Neural cell (in vitro differentiated cells): ENCODE results near the gene HIP1R. TPM values are rescaled to one million over a fixed set of nuclear protein-coding genes. Genes with fewer than 3 reads are reported as not detected.

Source experiments
- H2AFZ ChIP-seq: fragments of 200-600, 300-800 bp; sonication (generic), shearing (Covaris generic); 2 replicates; pipeline ENCODE4 v1.6.0; 2014; ENCODE audit warnings: low read depth, mild to moderate bottlenecking, antibody characterized with exemption, low read length, moderate library complexity
- H3F3A ChIP-seq: fragments of 200-600 bp; shearing (Covaris generic); 2 replicates; pipeline ENCODE4 v1.6.1; 2016; ENCODE audit warnings: mild to moderate bottlenecking, moderate library complexity, mixed read lengths, antibody characterized with exemption, low read length; ENCODE audit not compliant: insufficient read depth, poor library complexity, severe bottlenecking
- H3K27ac ChIP-seq: fragments of 200-600, 300-800 bp; sonication (generic), shearing (Covaris generic); 2 replicates; pipeline ENCODE4 v1.5.1; 2014; ENCODE audit warnings: mild to moderate bottlenecking, low read length, moderate library complexity
- H3K27me3 ChIP-seq: fragments of 300-800, 200-600 bp; sonication (generic), shearing (Covaris generic); 2 replicates; pipeline ENCODE4 v1.6.0; 2014; ENCODE audit warnings: mild to moderate bottlenecking, low read depth, low read length, moderate library complexity; ENCODE audit not compliant: insufficient read depth
- H3K36me3 ChIP-seq: fragments of 300-800, 200-600 bp; sonication (generic), shearing (Covaris generic); 2 replicates; pipeline ENCODE4 v1.5.1; 2014; ENCODE audit warnings: mild to moderate bottlenecking, antibody characterized with exemption, low read length, moderate library complexity; ENCODE audit not compliant: insufficient read depth
- H3K4me2 ChIP-seq: fragments of 300-800, 200-600 bp; sonication (generic), shearing (Covaris generic); 2 replicates; pipeline ENCODE4 v1.6.0; 2014; ENCODE audit warnings: mild to moderate bottlenecking, low read length
- H3K4me3 ChIP-seq: fragments of 300-800, 200-600 bp; sonication (generic), shearing (Covaris generic); 2 replicates; pipeline ENCODE4 v1.5.1; 2014; ENCODE audit warnings: mild to moderate bottlenecking, low read length, moderate library complexity
- H3K79me2 ChIP-seq: fragments of 200-600 bp; shearing (Covaris generic); replicated peaks from 2 replicates; pipeline ENCODE4 v1.6.0; 2014; ENCODE audit warnings: mild to moderate bottlenecking, low read length, moderate library complexity; ENCODE audit not compliant: insufficient read depth
- H3K9ac ChIP-seq: fragments of 300-800, 200-600 bp; sonication (generic), shearing (Covaris generic); 2 replicates; pipeline ENCODE4 v1.6.1; 2016; ENCODE audit warnings: mild to moderate bottlenecking, low read length, mixed read lengths
- H3K9me2 ChIP-seq: fragments of 200-600 bp; shearing (Covaris generic); 2 replicates; pipeline ENCODE4 v1.6.1; 2016; ENCODE audit warnings: mild to moderate bottlenecking, low read length, mixed read lengths; ENCODE audit not compliant: insufficient read depth
- H3K9me3 ChIP-seq: fragments of 200-600, 300-800 bp; sonication (generic), shearing (Covaris generic); 2 replicates; pipeline ENCODE4 v1.6.1; 2016; ENCODE audit warnings: mild to moderate bottlenecking, mixed run types, low read length, moderate library complexity, mixed read lengths
- H4K20me1 ChIP-seq: fragments of 200-600 bp; shearing (Covaris generic); 2 replicates; pipeline ENCODE4 v1.6.1; 2016; ENCODE audit warnings: mild to moderate bottlenecking, mixed run types; ENCODE audit not compliant: insufficient read depth
- CTCF ChIP-seq: fragments of 450-650 bp; IDR thresholded peaks from 2 replicates; pipeline ENCODE4 v1.5.1; 2014; ENCODE audit warnings: antibody characterized with exemption, mild to moderate bottlenecking, moderate library complexity; ENCODE audit not compliant: poor library complexity, severe bottlenecking
- EP300 ChIP-seq: fragments of 450-650 bp; conservative IDR thresholded peaks from 2 replicates; pipeline ENCODE4 v1.6.1; 2014; ENCODE audit warnings: antibody characterized with exemption, mild to moderate bottlenecking, moderate library complexity; ENCODE audit not compliant: poor library complexity, severe bottlenecking
- EZH2 ChIP-seq: fragments of 200-600, 300-800 bp; shearing (Covaris generic), sonication (generic); IDR thresholded peaks from 2 replicates; pipeline ENCODE4 v1.6.1; 2014; ENCODE audit warnings: antibody characterized with exemption, low read length, borderline replicate concordance, mild to moderate bottlenecking; ENCODE audit not compliant: insufficient read depth, poor library complexity, severe bottlenecking
- MXI1 ChIP-seq: fragments of 450-650 bp; conservative IDR thresholded peaks from 2 replicates; pipeline ENCODE4 v1.6.1; 2014; ENCODE audit warnings: antibody characterized with exemption, mild to moderate bottlenecking; ENCODE audit not compliant: poor library complexity, severe bottlenecking
- POLR2AphosphoS5 ChIP-seq: IDR thresholded peaks from 2 replicates; pipeline ENCODE4 v1.6.1; 2012
- RAD21 ChIP-seq: fragments of 450-650 bp; conservative IDR thresholded peaks from 2 replicates; pipeline ENCODE4 v1.6.1; 2014; ENCODE audit warnings: antibody characterized with exemption, mild to moderate bottlenecking, moderate library complexity
- REST ChIP-seq: IDR thresholded peaks from 2 replicates; pipeline ENCODE4 v1.6.1; 2012; ENCODE audit warnings: borderline replicate concordance
- SMC3 ChIP-seq: fragments of 450-650 bp; conservative IDR thresholded peaks from 2 replicates; pipeline ENCODE4 v1.6.1; 2014; ENCODE audit warnings: antibody characterized with exemption, mild to moderate bottlenecking, moderate library complexity; ENCODE audit not compliant: poor library complexity
- TAF1 ChIP-seq: IDR thresholded peaks from 2 replicates; pipeline ENCODE4 v1.6.1; 2012; ENCODE audit warnings: low read depth
- polyA plus RNA-seq: library from polyadenylated mRNA; depleted of rRNA; stranded (reverse); fragments of >200 nt; gene quantifications from 2 replicates; pipeline ENCODE4 v1.2.3, GENCODE V29; 2014

HIP1R gene
- polyA plus RNA-seq, 1 donor from 2014 or later: 270 TPM

- H3K9ac ChIP-seq: no peak overlapping the region
- H3K27ac ChIP-seq: no peak overlapping the region
- no peaks in the 10 kb centered on the region for H3K36me3 ChIP-seq
- H2AFZ ChIP-seq: no peak overlapping the region
- H3K9me3 ChIP-seq: no peaks in the 10 kb centered on the region
- H3F3A ChIP-seq: no peaks in the 10 kb centered on the region
- no peaks in the 10 kb centered on the region for H3K27me3 ChIP-seq
- H3K79me2 ChIP-seq: no peaks in the 10 kb centered on the region
- no peak overlapping the region for H3K4me2 ChIP-seq
- H3K9me2 ChIP-seq: no peaks in the 10 kb centered on the region
- H3K4me3 ChIP-seq: no peak overlapping the region
- TF ChIP-seq EZH2 (no peak), POLR2AphosphoS5 (no peak), RAD21 (no peak)
- no peaks in the 10 kb centered on the region for H4K20me1 ChIP-seq
Measured at GRCh38 chr12:122790393-122791075, 44.7 kb upstream of the HIP1R start.

- TF ChIP-seq EP300 (no peak), CTCF (peak; percentile 83), SMC3 (peak; percentile 84), REST (no peak), RAD21 (peak; percentile 81)
- no peaks in the 10 kb centered on the region for H3K9me2 ChIP-seq
- H3K27ac ChIP-seq: no peak overlapping the region
- no peaks in the 10 kb centered on the region for H3K36me3 ChIP-seq
- H3K4me3 ChIP-seq: no peak overlapping the region
- H3K9me3 ChIP-seq: no peaks in the 10 kb centered on the region
- H3F3A ChIP-seq: no peaks in the 10 kb centered on the region
- H3K9ac ChIP-seq: no peak overlapping the region
- H3K79me2 ChIP-seq: no peaks in the 10 kb centered on the region
- H2AFZ ChIP-seq: no peak overlapping the region
- H4K20me1 ChIP-seq: no peaks in the 10 kb centered on the region
- no peaks in the 10 kb centered on the region for H3K27me3 ChIP-seq
- no peak overlapping the region for H3K4me2 ChIP-seq
Measured at GRCh38 chr12:122793685-122794106, 41.6 kb upstream of the HIP1R start.

GRCh38 chr12:122795807-122796206, 39.5 kb upstream of the HIP1R start:
- no peak overlapping the region for H2AFZ ChIP-seq
- H3K4me2 ChIP-seq: no peak overlapping the region
- H3K27ac ChIP-seq: no peak overlapping the region
- H3K27me3 ChIP-seq: no peaks in the 10 kb centered on the region
- H3F3A ChIP-seq: no peaks in the 10 kb centered on the region
- no peak overlapping the region for H3K9ac ChIP-seq
- H3K9me3 ChIP-seq: no peaks in the 10 kb centered on the region
- H4K20me1 ChIP-seq: no peaks in the 10 kb centered on the region
- no peak for TF ChIP-seq EP300
- no peak for TF ChIP-seq POLR2AphosphoS5
- TF ChIP-seq CTCF: no peak
- TF ChIP-seq EZH2: no peak
- no peak for TF ChIP-seq REST
- no peak for TF ChIP-seq RAD21
- TF ChIP-seq MXI1: no peak
- TF ChIP-seq TAF1: no peak
- TF ChIP-seq SMC3: no peak
- H3K4me3 ChIP-seq: no peak overlapping the region
- no peaks in the 10 kb centered on the region for H3K36me3 ChIP-seq
- H3K79me2 ChIP-seq: no peaks in the 10 kb centered on the region
- no peaks in the 10 kb centered on the region for H3K9me2 ChIP-seq
